Measurements from ENCODE around the gene SHROOM1.

The SHROOM1 gene, protein sequence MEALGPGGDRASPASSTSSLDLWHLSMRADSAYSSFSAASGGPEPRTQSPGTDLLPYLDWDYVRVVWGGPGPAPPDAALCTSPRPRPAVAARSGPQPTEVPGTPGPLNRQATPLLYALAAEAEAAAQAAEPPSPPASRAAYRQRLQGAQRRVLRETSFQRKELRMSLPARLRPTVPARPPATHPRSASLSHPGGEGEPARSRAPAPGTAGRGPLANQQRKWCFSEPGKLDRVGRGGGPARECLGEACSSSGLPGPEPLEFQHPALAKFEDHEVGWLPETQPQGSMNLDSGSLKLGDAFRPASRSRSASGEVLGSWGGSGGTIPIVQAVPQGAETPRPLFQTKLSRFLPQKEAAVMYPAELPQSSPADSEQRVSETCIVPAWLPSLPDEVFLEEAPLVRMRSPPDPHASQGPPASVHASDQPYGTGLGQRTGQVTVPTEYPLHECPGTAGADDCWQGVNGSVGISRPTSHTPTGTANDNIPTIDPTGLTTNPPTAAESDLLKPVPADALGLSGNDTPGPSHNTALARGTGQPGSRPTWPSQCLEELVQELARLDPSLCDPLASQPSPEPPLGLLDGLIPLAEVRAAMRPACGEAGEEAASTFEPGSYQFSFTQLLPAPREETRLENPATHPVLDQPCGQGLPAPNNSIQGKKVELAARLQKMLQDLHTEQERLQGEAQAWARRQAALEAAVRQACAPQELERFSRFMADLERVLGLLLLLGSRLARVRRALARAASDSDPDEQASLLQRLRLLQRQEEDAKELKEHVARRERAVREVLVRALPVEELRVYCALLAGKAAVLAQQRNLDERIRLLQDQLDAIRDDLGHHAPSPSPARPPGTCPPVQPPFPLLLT

DNA sequence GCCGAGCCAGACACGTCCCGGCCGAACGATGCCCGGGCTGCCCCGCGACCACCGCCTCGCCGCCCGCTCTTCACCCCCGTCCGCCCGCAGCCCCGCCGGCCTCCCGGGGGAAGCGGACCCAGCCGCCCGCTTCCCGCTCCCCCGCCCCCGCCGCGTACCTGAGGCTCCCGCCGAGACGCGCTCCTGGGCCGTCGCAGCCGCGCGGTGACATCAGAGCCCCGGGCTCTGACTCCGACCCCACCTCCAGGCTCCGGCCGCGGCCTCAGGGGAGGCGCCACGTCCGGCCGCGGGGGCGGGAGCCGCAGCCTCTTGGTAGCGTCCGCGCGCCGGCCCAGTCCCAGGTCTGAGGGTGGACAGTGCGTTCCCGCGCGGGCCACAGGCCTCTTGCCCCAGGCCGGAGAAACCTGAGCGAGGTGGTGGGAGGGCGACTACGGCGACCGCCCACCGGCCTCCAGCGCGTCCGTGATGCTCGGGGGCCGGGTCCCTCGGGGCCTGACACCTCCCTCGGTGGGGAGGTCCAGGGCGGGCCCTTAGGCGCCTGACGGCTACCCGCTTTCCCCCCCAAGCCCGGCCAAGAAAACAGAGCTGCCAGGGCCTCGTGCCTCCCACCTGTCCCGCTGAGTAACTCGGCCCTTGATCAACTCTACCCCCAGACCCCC lies at the start of gene SHROOM1:
Gene SHROOM1, minus strand, starts transcription at position 212 of the 659 bp plus-strand sequence. CDS start 4,507 bp downstream, outside the sequence.
- TF ChIP-seq, protein P1, sequence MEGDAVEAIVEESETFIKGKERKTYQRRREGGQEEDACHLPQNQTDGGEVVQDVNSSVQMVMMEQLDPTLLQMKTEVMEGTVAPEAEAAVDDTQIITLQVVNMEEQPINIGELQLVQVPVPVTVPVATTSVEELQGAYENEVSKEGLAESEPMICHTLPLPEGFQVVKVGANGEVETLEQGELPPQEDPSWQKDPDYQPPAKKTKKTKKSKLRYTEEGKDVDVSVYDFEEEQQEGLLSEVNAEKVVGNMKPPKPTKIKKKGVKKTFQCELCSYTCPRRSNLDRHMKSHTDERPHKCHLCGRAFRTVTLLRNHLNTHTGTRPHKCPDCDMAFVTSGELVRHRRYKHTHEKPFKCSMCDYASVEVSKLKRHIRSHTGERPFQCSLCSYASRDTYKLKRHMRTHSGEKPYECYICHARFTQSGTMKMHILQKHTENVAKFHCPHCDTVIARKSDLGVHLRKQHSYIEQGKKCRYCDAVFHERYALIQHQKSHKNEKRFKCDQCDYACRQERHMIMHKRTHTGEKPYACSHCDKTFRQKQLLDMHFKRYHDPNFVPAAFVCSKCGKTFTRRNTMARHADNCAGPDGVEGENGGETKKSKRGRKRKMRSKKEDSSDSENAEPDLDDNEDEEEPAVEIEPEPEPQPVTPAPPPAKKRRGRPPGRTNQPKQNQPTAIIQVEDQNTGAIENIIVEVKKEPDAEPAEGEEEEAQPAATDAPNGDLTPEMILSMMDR (conservative IDR thresholded peaks at IDR 0.05; ENCODE audit: low read depth, low read length) = no peak
- peak within 1 kb of the TSS; percentile 70 for H3K4me3 ChIP-seq (ENCODE audit: low read depth, low read length)
- peak; percentile 26 for DNase-seq (ENCODE audit: low read depth)

DNA sequence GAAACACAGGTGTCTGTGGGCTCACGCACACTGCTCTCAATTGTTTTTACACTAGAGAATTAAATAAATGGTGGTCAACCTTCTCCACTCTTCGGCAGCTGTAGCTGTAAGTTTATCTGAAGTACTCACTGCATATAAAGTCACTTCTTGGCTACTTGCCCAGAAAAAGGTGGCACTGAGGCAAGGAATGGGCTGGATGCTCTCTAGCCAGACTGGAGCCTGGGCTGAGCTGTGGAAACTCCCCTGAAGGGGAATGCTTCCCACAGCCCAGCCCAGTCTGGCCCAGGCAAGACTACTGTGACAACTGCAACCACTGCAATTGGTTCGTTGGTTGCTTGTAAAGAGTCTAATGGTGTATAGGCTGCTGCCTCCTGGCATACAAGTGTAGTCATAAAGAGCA lies 47.5 kb upstream of the SHROOM1 start:
- no peak overlapping the region for H3K4me3 ChIP-seq (ENCODE audit: low read depth, low read length)
- TF ChIP-seq, protein P1 (conservative IDR thresholded peaks at IDR 0.05; ENCODE audit: low read depth, low read length) = no peak
- DNase-seq (ENCODE audit: low read depth) = peak; percentile 57

DNA sequence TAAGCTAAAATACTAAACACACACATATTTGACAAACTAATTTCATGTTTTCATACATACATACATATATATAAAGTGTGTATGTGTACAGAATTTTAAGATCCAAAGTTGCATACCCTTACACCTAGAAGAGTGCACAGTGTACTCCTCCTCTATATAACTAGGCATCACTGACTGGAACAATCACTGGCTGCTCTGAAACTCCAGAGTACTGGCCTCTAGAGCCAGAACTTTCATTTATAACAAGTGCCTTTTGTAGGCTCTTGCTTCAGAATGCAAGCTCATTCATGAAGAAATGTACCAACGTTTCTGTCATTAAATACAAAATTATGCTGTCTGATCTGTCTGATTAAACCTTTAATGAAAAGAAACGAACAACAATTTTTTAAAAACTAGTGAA lies 47.0 kb upstream of the SHROOM1 start:
- H3K4me3 ChIP-seq (ENCODE audit: low read depth, low read length) = no peak overlapping the region
- TF ChIP-seq, protein P1 (conservative IDR thresholded peaks at IDR 0.05; ENCODE audit: low read depth, low read length) = no peak
- no peak for DNase-seq (ENCODE audit: low read depth)

DNA sequence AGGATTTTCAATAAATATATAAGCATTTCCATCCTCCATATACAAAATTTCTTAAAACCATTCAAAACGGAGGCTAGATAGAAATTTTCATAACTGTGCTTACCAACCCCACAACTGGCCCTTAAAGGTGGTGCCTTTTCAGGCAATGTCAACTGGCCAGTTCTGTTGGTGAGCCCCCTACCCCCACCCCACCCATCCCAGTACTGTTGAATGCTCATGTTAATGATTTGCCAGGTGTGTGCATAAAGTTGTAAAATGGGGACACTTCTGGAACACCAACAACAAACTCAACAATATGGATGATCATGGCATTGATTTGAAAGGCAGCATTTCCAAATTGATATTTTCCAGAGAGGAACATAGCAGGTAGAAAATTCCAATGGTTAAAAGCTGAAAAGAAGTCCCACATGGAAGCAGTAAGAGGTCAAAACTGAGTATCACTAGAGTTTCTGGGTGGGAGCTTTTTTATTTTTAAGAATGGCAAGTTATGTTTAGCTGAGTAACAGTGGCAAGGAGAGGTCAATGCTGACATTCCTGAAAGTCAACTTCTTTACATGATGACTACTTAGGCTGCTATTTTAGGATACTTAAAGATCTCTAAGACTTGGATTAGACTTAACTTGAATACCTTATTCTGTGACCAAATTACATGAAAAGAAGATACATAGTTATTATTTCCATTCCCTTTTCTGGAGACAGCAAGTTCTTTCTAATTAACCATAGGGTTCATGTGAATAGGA lies 45.7 kb upstream of the SHROOM1 start:
- DNase-seq (ENCODE audit: low read depth) = peak; percentile 63
- TF ChIP-seq, protein P1 (conservative IDR thresholded peaks at IDR 0.05; ENCODE audit: low read depth, low read length) = no peak
- no peak overlapping the region for H3K4me3 ChIP-seq (ENCODE audit: low read depth, low read length)

DNA sequence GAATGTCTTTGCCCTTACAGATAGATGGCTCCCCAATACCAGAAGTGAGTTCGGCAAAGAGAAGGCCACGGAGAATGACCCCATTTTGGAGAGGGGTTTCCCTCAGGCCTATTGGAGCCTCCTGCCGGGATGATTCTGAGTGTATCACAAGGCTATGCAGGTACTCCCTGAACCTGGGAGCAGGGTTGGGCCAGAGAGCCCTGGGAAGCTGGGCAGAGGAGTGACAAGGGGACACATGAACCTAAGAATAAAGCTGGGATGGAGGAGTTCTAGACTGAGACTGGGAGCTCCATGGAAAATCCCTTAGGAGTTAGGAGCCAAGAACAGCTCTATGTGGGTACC lies 43.5 kb upstream of the SHROOM1 start:
- H3K4me3 ChIP-seq (ENCODE audit: low read depth, low read length) = no peak overlapping the region
- DNase-seq (ENCODE audit: low read depth) = no peak
- TF ChIP-seq, protein P1 (conservative IDR thresholded peaks at IDR 0.05; ENCODE audit: low read depth, low read length) = no peak

DNA sequence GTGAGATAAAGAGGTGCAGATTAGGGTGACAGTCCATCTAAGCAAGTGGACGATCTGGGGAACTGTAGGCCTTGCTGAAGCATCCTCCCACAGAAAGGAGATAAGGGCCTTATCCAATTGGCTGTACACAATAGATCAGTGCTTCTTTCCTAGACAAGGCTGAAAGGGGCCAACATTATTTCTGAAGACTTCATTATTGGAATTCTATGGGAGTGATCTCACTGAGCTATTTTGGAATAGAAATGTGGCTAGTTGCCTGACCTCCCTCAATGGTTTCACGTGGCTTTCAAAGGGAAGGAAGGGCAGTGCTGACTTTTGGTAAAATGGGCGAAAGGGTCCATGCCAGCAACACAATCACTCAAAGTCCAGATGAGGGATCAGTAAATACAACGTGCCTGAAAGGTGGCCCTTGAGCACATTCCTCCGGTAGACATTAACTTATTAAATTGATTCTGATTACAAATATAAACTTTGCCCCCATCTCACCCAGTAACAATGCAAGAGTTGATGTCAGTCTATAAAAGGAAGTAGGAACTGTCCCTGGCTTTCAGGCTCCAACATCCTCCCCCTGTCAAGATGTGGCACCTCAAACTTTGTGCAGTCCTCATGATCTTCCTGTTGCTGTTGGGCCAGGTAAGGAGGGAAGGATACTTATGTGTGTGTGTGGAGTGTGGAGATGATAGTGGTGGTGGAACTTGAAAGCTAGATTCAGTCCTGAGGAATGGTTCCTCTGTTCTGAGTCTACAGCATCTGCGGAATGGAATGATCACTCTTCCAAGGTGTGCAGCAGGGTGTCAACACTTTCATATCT lies 42.9 kb upstream of the SHROOM1 start, which contains the start of gene LEAP2:
Gene LEAP2, plus strand, starts transcription at position 550 of the 811 bp plus-strand sequence. Its CDS starts 27 bp downstream, at position 577.
- TF ChIP-seq, protein P1 (conservative IDR thresholded peaks at IDR 0.05; ENCODE audit: low read depth, low read length) = no peak
- H3K4me3 ChIP-seq (ENCODE audit: low read depth, low read length) = no peak within 1 kb of the TSS
- no peak for DNase-seq (ENCODE audit: low read depth)

Data from choroid plexus epithelial cell (primary cell).